ENCODE measurements around the gene CORO2A. TPM values are rescaled to one million over a fixed set of nuclear protein-coding genes. Genes with fewer than 3 reads are reported as not detected.

Gene CORO2A
- total and polyA plus RNA-seq, 10 of the 15 experiments (the other 5 are each of a cell fraction or from before 2014, with no cell fraction given), result 1.0 to 5.3 (median 3.5) TPM

DNA sequence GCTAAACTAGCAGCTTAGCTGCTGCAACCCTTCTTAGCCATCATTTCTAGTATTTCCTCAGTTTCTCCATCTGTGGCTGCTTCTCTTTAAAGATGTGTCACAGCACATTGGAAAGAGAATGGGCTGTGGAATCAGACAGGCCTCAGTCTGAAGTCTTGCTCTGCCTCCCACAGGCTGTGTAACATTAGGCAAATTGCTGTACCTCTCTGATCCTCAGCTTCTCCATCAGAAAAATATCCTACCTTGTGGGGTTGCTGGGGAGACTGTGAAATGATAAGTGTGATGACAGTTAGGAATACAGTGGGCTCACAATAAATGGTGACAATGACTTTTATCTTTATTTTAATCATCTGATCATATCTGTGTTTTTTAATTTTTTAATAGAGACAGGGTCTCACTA is 55.9 kb downstream of the CORO2A start:
- DNase-seq (ENCODE audit: low read depth, low spot score), result no peak
- Histone ChIP-seq H3K36me3 (ENCODE audit: control insufficient read depth in 2 of 2, insufficient read depth in 2 of 2, low read length in 1 of 2) (no peaks in the 10 kb centered on the region), H2AFZ (ENCODE audit: control insufficient read depth, low read depth, low read length) (no peak overlapping the region), H3K9ac (ENCODE audit: control insufficient read depth, insufficient read depth, low read length) (no peak overlapping the region), H4K20me1 (ENCODE audit: control insufficient read depth, insufficient read depth) (no peaks in the 10 kb centered on the region), H3K79me2 (ENCODE audit: control insufficient read depth, insufficient read depth, low read length) (no peaks in the 10 kb centered on the region), H3K4me2 (ENCODE audit: control insufficient read depth, insufficient read depth) (no peak overlapping the region), H3K4me1 (ENCODE audit: control insufficient read depth, insufficient read depth, low read length) (no peaks in the 10 kb centered on the region; the same call in 1 of the 2 replicates), H3K27ac (ENCODE audit: control insufficient read depth, insufficient read depth) (no peak overlapping the region), H3K27me3 (replicated peaks in 1 of 2; ENCODE audit: control insufficient read depth in 2 of 2, insufficient read depth in 2 of 2, low read length in 1 of 2) (no peaks in the 10 kb centered on the region), H3K9me3 (replicated peaks; ENCODE audit: control insufficient read depth, insufficient read depth, low read length) (no peaks in the 10 kb centered on the region), H3K4me3 (no peak overlapping the region)
- intact Hi-C loops (cut with micrococcal nuclease; ENCODE audit: unreplicated experiment), result no loop called here
- in situ Hi-C loops (cut with MboI), result no loop called here
- TF ChIP-seq SRF (IDR thresholded peaks at IDR 0.05; ENCODE audit: low read depth in 2 of 2, low read length in 2 of 2), result no peak
- no peak for TF ChIP-seq GATAD2B (conservative IDR thresholded peaks at IDR 0.05; ENCODE audit: low read depth)
- no peak for TF ChIP-seq ETV6 (conservative IDR thresholded peaks at IDR 0.05 in 1 of 2, IDR thresholded peaks at IDR 0.05 in 1 of 2; ENCODE audit: borderline replicate concordance in 1 of 2, low read depth in 1 of 2)
- TF ChIP-seq, protein P1, sequence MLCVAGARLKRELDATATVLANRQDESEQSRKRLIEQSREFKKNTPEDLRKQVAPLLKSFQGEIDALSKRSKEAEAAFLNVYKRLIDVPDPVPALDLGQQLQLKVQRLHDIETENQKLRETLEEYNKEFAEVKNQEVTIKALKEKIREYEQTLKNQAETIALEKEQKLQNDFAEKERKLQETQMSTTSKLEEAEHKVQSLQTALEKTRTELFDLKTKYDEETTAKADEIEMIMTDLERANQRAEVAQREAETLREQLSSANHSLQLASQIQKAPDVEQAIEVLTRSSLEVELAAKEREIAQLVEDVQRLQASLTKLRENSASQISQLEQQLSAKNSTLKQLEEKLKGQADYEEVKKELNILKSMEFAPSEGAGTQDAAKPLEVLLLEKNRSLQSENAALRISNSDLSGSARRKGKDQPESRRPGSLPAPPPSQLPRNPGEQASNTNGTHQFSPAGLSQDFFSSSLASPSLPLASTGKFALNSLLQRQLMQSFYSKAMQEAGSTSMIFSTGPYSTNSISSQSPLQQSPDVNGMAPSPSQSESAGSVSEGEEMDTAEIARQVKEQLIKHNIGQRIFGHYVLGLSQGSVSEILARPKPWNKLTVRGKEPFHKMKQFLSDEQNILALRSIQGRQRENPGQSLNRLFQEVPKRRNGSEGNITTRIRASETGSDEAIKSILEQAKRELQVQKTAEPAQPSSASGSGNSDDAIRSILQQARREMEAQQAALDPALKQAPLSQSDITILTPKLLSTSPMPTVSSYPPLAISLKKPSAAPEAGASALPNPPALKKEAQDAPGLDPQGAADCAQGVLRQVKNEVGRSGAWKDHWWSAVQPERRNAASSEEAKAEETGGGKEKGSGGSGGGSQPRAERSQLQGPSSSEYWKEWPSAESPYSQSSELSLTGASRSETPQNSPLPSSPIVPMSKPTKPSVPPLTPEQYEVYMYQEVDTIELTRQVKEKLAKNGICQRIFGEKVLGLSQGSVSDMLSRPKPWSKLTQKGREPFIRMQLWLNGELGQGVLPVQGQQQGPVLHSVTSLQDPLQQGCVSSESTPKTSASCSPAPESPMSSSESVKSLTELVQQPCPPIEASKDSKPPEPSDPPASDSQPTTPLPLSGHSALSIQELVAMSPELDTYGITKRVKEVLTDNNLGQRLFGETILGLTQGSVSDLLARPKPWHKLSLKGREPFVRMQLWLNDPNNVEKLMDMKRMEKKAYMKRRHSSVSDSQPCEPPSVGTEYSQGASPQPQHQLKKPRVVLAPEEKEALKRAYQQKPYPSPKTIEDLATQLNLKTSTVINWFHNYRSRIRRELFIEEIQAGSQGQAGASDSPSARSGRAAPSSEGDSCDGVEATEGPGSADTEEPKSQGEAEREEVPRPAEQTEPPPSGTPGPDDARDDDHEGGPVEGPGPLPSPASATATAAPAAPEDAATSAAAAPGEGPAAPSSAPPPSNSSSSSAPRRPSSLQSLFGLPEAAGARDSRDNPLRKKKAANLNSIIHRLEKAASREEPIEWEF (IDR thresholded peaks at IDR 0.05; ENCODE audit: insufficient replicate concordance, low read depth, low read length), result no peak
- TF ChIP-seq, protein P2, sequence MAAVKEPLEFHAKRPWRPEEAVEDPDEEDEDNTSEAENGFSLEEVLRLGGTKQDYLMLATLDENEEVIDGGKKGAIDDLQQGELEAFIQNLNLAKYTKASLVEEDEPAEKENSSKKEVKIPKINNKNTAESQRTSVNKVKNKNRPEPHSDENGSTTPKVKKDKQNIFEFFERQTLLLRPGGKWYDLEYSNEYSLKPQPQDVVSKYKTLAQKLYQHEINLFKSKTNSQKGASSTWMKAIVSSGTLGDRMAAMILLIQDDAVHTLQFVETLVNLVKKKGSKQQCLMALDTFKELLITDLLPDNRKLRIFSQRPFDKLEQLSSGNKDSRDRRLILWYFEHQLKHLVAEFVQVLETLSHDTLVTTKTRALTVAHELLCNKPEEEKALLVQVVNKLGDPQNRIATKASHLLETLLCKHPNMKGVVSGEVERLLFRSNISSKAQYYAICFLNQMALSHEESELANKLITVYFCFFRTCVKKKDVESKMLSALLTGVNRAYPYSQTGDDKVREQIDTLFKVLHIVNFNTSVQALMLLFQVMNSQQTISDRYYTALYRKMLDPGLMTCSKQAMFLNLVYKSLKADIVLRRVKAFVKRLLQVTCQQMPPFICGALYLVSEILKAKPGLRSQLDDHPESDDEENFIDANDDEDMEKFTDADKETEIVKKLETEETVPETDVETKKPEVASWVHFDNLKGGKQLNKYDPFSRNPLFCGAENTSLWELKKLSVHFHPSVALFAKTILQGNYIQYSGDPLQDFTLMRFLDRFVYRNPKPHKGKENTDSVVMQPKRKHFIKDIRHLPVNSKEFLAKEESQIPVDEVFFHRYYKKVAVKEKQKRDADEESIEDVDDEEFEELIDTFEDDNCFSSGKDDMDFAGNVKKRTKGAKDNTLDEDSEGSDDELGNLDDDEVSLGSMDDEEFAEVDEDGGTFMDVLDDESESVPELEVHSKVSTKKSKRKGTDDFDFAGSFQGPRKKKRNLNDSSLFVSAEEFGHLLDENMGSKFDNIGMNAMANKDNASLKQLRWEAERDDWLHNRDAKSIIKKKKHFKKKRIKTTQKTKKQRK (IDR thresholded peaks at IDR 0.05; ENCODE audit: low read depth, low read length), result no peak
- no peak for TF ChIP-seq ZNF274 (IDR thresholded peaks at IDR 0.05; ENCODE audit: insufficient read depth, insufficient read length)
- no peak for TF ChIP-seq HDAC6 (IDR thresholded peaks at IDR 0.05; ENCODE audit: unreplicated experiment)
- TF ChIP-seq, protein P3, sequence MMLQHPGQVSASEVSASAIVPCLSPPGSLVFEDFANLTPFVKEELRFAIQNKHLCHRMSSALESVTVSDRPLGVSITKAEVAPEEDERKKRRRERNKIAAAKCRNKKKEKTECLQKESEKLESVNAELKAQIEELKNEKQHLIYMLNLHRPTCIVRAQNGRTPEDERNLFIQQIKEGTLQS (IDR thresholded peaks at IDR 0.05; ENCODE audit: borderline replicate concordance, extremely low read depth, low read depth, low read length), result no peak
- TF ChIP-seq PAX5 (IDR thresholded peaks at IDR 0.05; ENCODE audit: borderline replicate concordance, low read depth, low read length), result no peak
- no peak for TF ChIP-seq HDAC2 (IDR thresholded peaks at IDR 0.05)
- no peak for TF ChIP-seq MYB (IDR thresholded peaks at IDR 0.05; ENCODE audit: borderline replicate concordance, low read depth, low read length)
- TF ChIP-seq BACH1 (IDR thresholded peaks at IDR 0.05; ENCODE audit: borderline replicate concordance), result no peak
- ATAC-seq, result no peak
- no TSS peak for BruUV-seq (replicated peaks)
- RAD21 ChIA-PET (ENCODE audit: unreplicated experiment), result no interaction called here
- SMC1A ChIA-PET (ENCODE audit: uncharacterized antibody, unreplicated experiment), result no interaction called here
- CTCF ChIA-PET, result interaction anchor here (0.7 to 1.0 kb wide), 4 partner anchors 11 to 51 kb away, joined by 3 read pairs; no protein-coding TSS in a partner anchor
- FAIRE-seq, result no peak
- POLR2A ChIA-PET, result no interaction called here
